ENCODE results near the gene CFAP92.

Gene CFAP92

GRCh38 chr3:128973988-128974564 is 19.8 kb downstream of the CFAP92 start:
- H3K27ac ChIP-seq, result no peak overlapping the region
- TF ChIP-seq, protein P1, sequence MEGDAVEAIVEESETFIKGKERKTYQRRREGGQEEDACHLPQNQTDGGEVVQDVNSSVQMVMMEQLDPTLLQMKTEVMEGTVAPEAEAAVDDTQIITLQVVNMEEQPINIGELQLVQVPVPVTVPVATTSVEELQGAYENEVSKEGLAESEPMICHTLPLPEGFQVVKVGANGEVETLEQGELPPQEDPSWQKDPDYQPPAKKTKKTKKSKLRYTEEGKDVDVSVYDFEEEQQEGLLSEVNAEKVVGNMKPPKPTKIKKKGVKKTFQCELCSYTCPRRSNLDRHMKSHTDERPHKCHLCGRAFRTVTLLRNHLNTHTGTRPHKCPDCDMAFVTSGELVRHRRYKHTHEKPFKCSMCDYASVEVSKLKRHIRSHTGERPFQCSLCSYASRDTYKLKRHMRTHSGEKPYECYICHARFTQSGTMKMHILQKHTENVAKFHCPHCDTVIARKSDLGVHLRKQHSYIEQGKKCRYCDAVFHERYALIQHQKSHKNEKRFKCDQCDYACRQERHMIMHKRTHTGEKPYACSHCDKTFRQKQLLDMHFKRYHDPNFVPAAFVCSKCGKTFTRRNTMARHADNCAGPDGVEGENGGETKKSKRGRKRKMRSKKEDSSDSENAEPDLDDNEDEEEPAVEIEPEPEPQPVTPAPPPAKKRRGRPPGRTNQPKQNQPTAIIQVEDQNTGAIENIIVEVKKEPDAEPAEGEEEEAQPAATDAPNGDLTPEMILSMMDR (conservative IDR thresholded peaks at IDR 0.05), result no peak
- no peak for TF ChIP-seq ZFX (IDR thresholded peaks at IDR 0.05)

- no peak overlapping the region for H3K27ac ChIP-seq
- no peak for TF ChIP-seq ZFX (IDR thresholded peaks at IDR 0.05)
- TF ChIP-seq, protein P1 (conservative IDR thresholded peaks at IDR 0.05), result no peak
Measured at GRCh38 chr3:128971421-128972100, 22.3 kb downstream of the CFAP92 start.

GRCh38 chr3:128970740-128971047 is 23.2 kb downstream of the CFAP92 start:
- H3K27ac ChIP-seq, result no peak overlapping the region
- TF ChIP-seq ZFX (IDR thresholded peaks at IDR 0.05), result no peak
- TF ChIP-seq, protein P1 (conservative IDR thresholded peaks at IDR 0.05), result no peak

DNA sequence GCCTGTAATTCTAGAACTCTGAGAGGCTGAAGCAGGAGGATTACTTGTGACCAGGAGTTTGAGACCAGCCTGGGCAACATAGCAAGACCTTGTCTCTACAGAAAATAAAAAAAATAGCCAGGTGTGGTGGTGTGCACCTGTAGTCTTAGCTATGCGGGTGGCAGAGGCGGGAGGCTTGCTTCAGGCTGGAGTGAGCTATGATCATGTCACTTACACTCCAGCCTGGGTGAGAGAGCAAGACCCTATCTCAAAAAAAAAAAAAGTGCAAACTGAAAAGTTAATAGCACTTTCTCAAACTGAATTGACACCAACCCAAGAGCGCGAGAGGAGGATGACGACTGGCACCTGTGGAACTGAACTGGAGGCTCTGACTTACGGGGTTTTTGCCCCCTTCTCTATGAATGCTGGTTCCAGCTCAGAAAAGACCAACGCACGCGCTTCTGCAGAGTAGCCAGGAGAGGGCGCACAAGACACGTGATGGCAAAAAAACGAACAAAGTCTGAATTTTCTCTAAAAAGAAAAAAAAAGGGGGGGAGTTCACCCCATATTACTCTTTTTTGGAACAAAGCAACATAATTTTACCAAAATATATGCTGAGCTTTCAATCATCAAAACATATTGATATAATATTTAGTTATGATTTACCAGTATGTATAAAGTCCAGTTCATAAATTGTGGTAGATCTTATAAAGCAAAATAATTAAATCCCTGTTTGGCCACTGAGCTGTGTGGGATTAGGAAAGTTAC is 23.7 kb downstream of the CFAP92 start:
- no peak for TF ChIP-seq ZFX (IDR thresholded peaks at IDR 0.05)
- TF ChIP-seq, protein P1 (conservative IDR thresholded peaks at IDR 0.05), result peak; percentile 99
- H3K27ac ChIP-seq, result no peak overlapping the region

DNA sequence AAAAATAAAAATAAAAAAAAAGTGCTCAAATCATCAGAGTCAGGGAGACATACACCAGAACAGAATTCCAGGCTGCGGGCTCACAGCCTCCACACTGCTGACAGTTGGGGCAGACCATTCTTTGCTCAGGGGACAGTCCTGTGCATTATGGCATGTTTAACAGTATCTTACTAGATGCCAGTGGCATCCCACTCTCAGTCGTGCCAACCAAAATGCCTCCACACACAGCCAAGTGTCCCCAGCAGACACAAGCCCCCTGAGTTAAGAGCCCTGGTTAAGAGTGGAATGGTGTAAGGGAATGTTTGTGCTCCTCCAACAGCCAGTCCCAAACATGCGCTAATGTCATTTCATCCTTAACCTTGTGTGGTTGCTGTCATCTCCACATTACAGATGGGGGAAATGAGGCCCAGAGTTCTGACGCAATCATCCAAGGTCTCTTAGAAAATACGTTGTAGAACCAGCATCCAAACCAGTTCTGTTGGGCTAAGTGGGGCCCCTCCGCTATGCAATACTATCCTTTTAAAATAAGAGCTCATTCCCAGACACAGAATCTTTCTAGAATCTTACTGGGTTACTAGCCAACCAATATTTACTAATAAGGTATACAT is 26.0 kb downstream of the CFAP92 start:
- no peak overlapping the region for H3K27ac ChIP-seq
- TF ChIP-seq, protein P1 (conservative IDR thresholded peaks at IDR 0.05), result no peak
- no peak for TF ChIP-seq ZFX (IDR thresholded peaks at IDR 0.05)

DNA sequence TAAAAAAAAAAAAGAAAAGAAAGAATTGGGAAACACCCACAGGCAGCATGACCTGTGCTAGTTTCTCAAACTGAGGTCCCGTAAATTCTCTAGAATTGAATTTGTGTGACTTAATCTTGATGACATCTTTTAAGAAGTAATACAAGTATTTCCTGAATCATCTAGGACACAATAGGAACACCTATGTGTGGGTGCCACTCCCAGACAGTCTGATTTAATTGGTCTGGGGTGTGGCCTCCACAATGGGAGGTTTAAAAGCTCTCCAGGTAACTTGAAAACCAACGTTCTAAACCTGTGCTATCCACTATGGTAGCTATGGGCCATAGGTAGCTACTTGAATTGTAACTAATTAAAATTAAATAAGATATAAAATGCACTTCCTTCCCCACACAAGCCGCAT is 28.1 kb downstream of the CFAP92 start:
- TF ChIP-seq ZFX (IDR thresholded peaks at IDR 0.05), result no peak
- TF ChIP-seq, protein P1 (conservative IDR thresholded peaks at IDR 0.05), result no peak
- H3K27ac ChIP-seq, result no peak overlapping the region

DNA sequence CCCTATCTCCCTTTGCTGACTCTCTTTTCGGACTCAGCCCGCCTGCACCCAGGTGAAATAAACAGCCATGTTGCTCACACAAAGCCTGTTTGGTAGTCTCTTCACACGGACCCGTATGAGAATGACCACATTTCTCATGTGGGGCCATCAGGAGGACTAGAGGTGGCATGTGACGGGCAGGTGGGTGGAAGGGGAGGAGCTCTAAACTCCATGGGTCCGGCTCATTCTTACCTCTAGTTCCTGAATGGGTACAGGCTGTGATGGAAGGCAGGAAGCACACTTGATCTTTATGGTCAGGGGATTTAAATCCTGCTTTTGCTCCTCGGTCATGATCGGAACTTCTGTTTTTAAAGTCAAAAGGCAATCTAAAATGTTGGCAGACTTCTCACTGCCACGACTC is 28.6 kb downstream of the CFAP92 start:
- TF ChIP-seq ZFX (IDR thresholded peaks at IDR 0.05), result no peak
- TF ChIP-seq, protein P1 (conservative IDR thresholded peaks at IDR 0.05), result no peak
- no peak overlapping the region for H3K27ac ChIP-seq
